ENCODE results near the gene LRP1.

Gene LRP1

GRCh38 chr12:57092876-57093414, 35.3 kb upstream of the LRP1 start:
- H3K36me3 ChIP-seq (replicated peaks; ENCODE audit: low read depth, low read length) = peaks cover 22% of the 10 kb centered on the region
- no peak overlapping the region for H3K9ac ChIP-seq (ENCODE audit: low read length)
- H3K4me3 ChIP-seq (ENCODE audit: low read length) = no peak overlapping the region
- no peaks in the 10 kb centered on the region for H3K79me2 ChIP-seq (ENCODE audit: low read length)
- H3K9me3 ChIP-seq (ENCODE audit: insufficient read depth, low read length) = no peaks in the 10 kb centered on the region
- no peak overlapping the region for H3K27ac ChIP-seq (ENCODE audit: low read length)
- H3K27me3 ChIP-seq (ENCODE audit: low read depth, low read length) = no peaks in the 10 kb centered on the region
- H3K4me2 ChIP-seq (ENCODE audit: low read length) = no peak overlapping the region
- no peak for TF ChIP-seq CTCF (IDR thresholded peaks at IDR 0.05; ENCODE audit: low read depth, low read length)
- TF ChIP-seq EZH2phosphoT487 (IDR thresholded peaks at IDR 0.05; ENCODE audit: low read depth) = no peak
- peaks cover 15% of the 10 kb centered on the region for H4K20me1 ChIP-seq (ENCODE audit: insufficient read depth, low read length)
- no peak overlapping the region for H2AFZ ChIP-seq (ENCODE audit: low read depth, low read length)
- peaks cover 29% of the 10 kb centered on the region for H3K4me1 ChIP-seq (ENCODE audit: low read length)

DNA sequence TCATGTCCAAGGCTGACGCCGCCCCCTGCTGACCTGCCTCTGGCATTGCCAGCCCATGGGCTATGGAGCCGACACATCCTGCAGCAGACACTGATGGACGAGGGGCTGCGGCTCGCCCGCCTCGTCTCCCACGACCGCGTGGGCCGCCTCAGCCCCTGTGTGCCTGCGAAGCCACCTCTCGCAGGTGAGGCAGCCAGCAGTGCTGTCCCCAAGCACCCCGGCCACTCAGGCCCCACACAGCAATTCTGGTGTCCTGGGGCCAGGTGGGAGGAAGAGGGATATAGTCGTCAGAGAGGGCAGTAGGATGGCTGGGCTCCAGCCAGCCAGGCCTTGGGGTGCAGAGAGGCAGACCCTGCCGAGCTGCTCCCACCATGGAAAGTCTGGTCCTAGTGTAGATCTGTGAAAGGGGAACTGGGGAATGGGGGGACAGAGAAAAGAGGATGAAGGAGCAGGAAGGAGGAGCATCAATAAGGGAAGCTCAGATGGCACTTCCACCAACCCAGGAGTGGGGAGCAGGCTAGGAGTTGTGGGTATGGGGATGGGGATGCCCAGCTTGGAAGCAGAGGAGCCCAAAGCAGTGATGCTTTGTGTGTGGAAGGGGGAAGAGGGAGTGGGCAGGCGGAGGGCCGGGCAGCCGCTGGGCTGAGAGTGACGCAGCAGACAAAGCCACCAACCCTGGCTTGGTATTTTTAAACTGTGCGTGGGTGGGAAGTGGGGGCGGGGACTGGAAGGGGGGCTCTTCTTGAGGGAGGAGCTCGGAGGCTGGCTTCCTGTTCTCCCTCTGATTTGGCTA, 34.7 kb upstream of the LRP1 start:
- peaks cover 29% of the 10 kb centered on the region for H3K36me3 ChIP-seq (replicated peaks; ENCODE audit: low read depth, low read length)
- TF ChIP-seq EZH2phosphoT487 (IDR thresholded peaks at IDR 0.05; ENCODE audit: low read depth) (no peak), CTCF (IDR thresholded peaks at IDR 0.05; ENCODE audit: low read depth, low read length) (peak; percentile 62)
- no peak overlapping the region for H2AFZ ChIP-seq (ENCODE audit: low read depth, low read length)
- no peak overlapping the region for H3K4me3 ChIP-seq (ENCODE audit: low read length)
- no peaks in the 10 kb centered on the region for H3K9me3 ChIP-seq (ENCODE audit: insufficient read depth, low read length)
- H3K9ac ChIP-seq (ENCODE audit: low read length) = no peak overlapping the region
- no peak overlapping the region for H3K27ac ChIP-seq (ENCODE audit: low read length)
- H4K20me1 ChIP-seq (ENCODE audit: insufficient read depth, low read length) = peaks cover 21% of the 10 kb centered on the region
- no peaks in the 10 kb centered on the region for H3K79me2 ChIP-seq (ENCODE audit: low read length)
- H3K4me1 ChIP-seq (ENCODE audit: low read length) = peaks cover 25% of the 10 kb centered on the region
- peak overlapping the region; percentile 52 for H3K4me2 ChIP-seq (ENCODE audit: low read length)
- H3K27me3 ChIP-seq (ENCODE audit: low read depth, low read length) = no peaks in the 10 kb centered on the region

DNA sequence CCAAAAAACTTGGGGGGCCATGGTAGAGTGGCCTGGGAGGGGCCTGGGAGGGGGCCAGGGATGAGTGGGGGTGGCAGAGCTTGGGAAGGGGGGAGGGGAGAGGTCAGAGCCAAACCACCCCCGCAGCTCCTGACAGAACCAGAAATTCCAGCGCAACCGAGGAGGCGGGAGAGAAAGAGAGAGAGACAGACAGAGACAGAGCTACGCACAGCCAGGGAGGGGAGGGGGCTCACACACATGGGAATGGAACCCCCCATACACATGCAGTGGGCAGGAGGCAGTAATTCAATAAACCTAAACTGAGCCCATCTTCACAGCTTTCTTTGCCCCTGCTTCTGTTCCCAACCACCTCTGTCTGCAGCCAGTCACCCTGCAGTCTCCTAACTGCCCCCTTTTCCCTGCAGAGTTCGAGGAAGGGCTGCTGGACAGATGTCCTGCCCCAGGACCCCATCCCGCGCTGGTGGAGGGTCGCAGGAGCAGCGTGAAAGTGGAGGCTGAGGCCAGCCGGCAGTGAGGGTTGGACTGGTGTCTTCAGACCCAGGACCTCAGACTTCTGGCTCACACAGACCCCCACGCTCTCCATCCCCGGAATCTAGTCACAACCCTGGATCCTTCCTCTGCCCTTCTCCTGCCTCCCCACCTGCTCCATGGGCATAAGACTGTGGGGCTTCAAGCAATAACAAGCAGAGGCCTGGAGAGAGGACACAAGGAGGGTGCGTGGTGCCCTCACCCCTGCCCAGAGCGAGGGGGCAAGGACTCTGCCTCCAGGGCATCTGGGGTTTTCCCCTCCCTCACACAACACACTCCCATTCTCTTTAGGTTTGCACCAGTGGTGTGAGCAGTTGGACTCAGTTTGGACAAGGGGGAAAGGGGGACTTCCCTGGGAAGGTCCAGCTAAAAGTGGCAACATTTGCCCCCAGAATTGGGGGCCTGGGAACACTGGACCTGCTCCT, 33.8 kb upstream of the LRP1 start:
- peaks cover 24% of the 10 kb centered on the region for H3K4me1 ChIP-seq (ENCODE audit: low read length)
- peaks cover 37% of the 10 kb centered on the region for H3K36me3 ChIP-seq (replicated peaks; ENCODE audit: low read depth, low read length)
- H3K79me2 ChIP-seq (ENCODE audit: low read length) = no peaks in the 10 kb centered on the region
- peak overlapping the region; percentile 41 for H3K4me2 ChIP-seq (ENCODE audit: low read length)
- peaks cover 21% of the 10 kb centered on the region for H4K20me1 ChIP-seq (ENCODE audit: insufficient read depth, low read length)
- H3K9ac ChIP-seq (ENCODE audit: low read length) = no peak overlapping the region; the same call in 1 of the 2 replicates
- H3K27me3 ChIP-seq (ENCODE audit: low read depth, low read length) = no peaks in the 10 kb centered on the region
- no peaks in the 10 kb centered on the region for H3K9me3 ChIP-seq (ENCODE audit: insufficient read depth, low read length)
- no peak for TF ChIP-seq CTCF (IDR thresholded peaks at IDR 0.05; ENCODE audit: low read depth, low read length)
- TF ChIP-seq EZH2phosphoT487 (IDR thresholded peaks at IDR 0.05; ENCODE audit: low read depth) = no peak
- H3K4me3 ChIP-seq (ENCODE audit: low read length) = no peak overlapping the region
- H3K27ac ChIP-seq (ENCODE audit: low read length) = no peak overlapping the region
- no peak overlapping the region for H2AFZ ChIP-seq (ENCODE audit: low read depth, low read length)

DNA sequence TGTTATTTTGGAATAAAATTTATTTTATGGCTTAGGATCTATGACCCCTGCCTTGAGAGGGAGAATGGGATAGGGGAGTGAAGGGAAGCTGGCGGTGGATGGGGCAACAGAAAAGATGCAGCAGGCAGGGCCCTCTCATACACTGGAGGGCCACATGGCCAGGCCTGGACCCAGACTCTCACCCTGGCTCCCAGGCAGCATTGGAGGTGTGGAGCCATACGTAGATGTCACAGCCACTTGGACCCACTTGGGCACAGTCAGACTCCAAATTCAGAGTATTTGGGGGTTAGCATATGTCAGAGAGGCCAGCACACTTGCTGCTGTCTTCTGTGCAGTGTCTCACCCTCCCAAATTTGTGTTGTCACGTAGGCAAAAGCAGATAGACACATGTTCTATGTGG, 32.8 kb upstream of the LRP1 start:
- Histone ChIP-seq H4K20me1 (ENCODE audit: insufficient read depth, low read length) (peaks cover 21% of the 10 kb centered on the region), H3K9me3 (ENCODE audit: insufficient read depth, low read length) (no peaks in the 10 kb centered on the region), H3K4me2 (ENCODE audit: low read length) (no peak overlapping the region), H3K79me2 (ENCODE audit: low read length) (no peaks in the 10 kb centered on the region), H3K4me1 (ENCODE audit: low read length) (peaks cover 18% of the 10 kb centered on the region), H3K36me3 (replicated peaks; ENCODE audit: low read depth, low read length) (peaks cover 46% of the 10 kb centered on the region), H3K4me3 (ENCODE audit: low read length) (no peak overlapping the region), H3K27ac (ENCODE audit: low read length) (peak overlapping the region; percentile 1; the same call in 1 of the 2 replicates), H2AFZ (ENCODE audit: low read depth, low read length) (no peak overlapping the region), H3K9ac (ENCODE audit: low read length) (no peak overlapping the region), H3K27me3 (ENCODE audit: low read depth, low read length) (no peaks in the 10 kb centered on the region)
- TF ChIP-seq CTCF (IDR thresholded peaks at IDR 0.05; ENCODE audit: low read depth, low read length) (no peak), EZH2phosphoT487 (IDR thresholded peaks at IDR 0.05; ENCODE audit: low read depth) (no peak)

Data from OCI-LY3 (cell line).